Measurements from ENCODE around the gene UNC5C.

DNA sequence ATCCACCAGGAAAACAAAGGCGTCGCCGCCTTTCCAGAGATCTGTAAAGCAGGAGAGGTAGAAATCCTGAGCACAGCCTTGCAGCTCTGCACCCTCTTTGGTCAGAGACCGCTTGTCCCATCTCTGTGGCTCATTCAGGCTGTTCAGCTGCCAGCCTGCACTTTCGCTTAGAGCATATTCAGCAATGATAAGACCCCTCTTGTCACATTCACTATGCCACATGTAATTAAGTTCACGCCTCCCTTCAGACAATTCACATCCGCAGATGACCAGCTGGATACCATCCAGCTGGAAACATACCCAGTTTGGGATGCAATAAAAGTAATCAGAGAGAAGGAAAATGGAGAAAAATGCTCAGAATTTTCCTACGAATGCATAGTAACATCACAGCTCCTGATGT lies 335.4 kb downstream of the UNC5C start:
- TF ChIP-seq POLR2AphosphoS5 (IDR thresholded peaks at IDR 0.05) (no peak), POLR2A (IDR thresholded peaks at IDR 0.05) (no peak), EP300 (IDR thresholded peaks at IDR 0.05) (no peak)
- TF ChIP-seq, protein P1, sequence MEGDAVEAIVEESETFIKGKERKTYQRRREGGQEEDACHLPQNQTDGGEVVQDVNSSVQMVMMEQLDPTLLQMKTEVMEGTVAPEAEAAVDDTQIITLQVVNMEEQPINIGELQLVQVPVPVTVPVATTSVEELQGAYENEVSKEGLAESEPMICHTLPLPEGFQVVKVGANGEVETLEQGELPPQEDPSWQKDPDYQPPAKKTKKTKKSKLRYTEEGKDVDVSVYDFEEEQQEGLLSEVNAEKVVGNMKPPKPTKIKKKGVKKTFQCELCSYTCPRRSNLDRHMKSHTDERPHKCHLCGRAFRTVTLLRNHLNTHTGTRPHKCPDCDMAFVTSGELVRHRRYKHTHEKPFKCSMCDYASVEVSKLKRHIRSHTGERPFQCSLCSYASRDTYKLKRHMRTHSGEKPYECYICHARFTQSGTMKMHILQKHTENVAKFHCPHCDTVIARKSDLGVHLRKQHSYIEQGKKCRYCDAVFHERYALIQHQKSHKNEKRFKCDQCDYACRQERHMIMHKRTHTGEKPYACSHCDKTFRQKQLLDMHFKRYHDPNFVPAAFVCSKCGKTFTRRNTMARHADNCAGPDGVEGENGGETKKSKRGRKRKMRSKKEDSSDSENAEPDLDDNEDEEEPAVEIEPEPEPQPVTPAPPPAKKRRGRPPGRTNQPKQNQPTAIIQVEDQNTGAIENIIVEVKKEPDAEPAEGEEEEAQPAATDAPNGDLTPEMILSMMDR (IDR thresholded peaks at IDR 0.05), result no peak
